ENCODE results near the gene CCDC88C.

Gene CCDC88C

GRCh38 chr14:91388551-91388975 is 29.1 kb downstream of the CCDC88C start:
- Histone ChIP-seq H4K8ac (ENCODE audit: low read length) (no peak overlapping the region), H3K27ac (ENCODE audit: low read length, poor library complexity, severe bottlenecking) (no peak overlapping the region), H2BK12ac (ENCODE audit: low read length in 2 of 2) (no peak overlapping the region), H3K23ac (ENCODE audit: low read length in 2 of 2) (no peak overlapping the region), H2BK5ac (ENCODE audit: low read depth, low read length, poor library complexity, severe bottlenecking) (no peak overlapping the region), H3K36me3 (ENCODE audit: control insufficient read depth in 1 of 2, insufficient read depth in 2 of 2, low read depth in 1 of 2, low read length in 2 of 2) (no peaks in the 10 kb centered on the region), H3K9me3 (ENCODE audit: control insufficient read depth, low read length) (peaks cover 6% of the 10 kb centered on the region), H3K18ac (ENCODE audit: low read depth in 1 of 2, low read length in 2 of 2) (no peak overlapping the region), H4K91ac (ENCODE audit: low read length) (no peak overlapping the region), H2BK120ac (ENCODE audit: low read depth, low read length) (no peak overlapping the region), H2AK5ac (ENCODE audit: low read length, severe bottlenecking) (no peak overlapping the region), H3K4me1 (ENCODE audit: control insufficient read depth, insufficient read depth, low read depth, low read length) (peaks cover 7% of the 10 kb centered on the region), H3K4me3 (ENCODE audit: insufficient read depth in 1 of 2, low read depth in 1 of 2, low read length in 2 of 2) (no peak overlapping the region), H3K14ac (ENCODE audit: low read length in 2 of 2) (no peak overlapping the region), H3K9ac (ENCODE audit: low read length) (no peak overlapping the region), H2BK15ac (ENCODE audit: low read depth, poor library complexity, severe bottlenecking) (no peak overlapping the region), H2AFZ (ENCODE audit: low read depth, low read length) (no peak overlapping the region), H3K27me3 (ENCODE audit: control insufficient read depth in 1 of 2, insufficient read depth in 1 of 2, low read length in 2 of 2) (peaks cover 10 to 82% of the 10 kb centered on the region in 2 experiments), H3K79me1 (replicated peaks; ENCODE audit: low read length, poor library complexity, severe bottlenecking) (no peaks in the 10 kb centered on the region), H3K4me2 (ENCODE audit: low read length, poor library complexity, severe bottlenecking) (no peak overlapping the region), H3K4ac (ENCODE audit: low read depth in 1 of 2, low read length in 2 of 2) (no peak overlapping the region)
- WGBS: 45% methylated on average over 13 of the region's 13 CpGs
- peak; percentile 85 for DNase-seq

DNA sequence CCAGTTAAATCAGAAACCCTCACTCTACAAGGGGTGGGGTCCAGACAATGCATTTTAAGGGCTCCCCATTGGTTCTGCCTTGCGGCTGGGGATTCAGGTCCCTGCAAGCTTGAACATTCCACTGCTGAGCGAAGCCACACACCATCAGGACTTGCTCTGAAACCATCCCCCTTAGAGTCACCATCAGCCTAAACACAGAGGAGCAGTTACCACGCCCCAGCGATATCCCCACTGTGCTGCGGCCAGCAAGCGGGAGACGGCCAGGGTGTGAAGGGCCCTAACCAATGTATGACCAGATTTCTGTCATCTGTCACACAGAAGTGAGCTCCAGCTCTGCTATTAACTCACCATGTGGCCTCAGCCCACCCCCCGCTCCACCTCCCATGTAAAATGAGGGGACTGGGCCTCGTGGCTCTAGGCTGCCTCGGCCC is 29.7 kb downstream of the CCDC88C start:
- H4K8ac ChIP-seq (ENCODE audit: low read length): no peak overlapping the region
- H2AK5ac ChIP-seq (ENCODE audit: low read length, severe bottlenecking): no peak overlapping the region
- H3K4me2 ChIP-seq (ENCODE audit: low read length, poor library complexity, severe bottlenecking): no peak overlapping the region
- H4K91ac ChIP-seq (ENCODE audit: low read length): no peak overlapping the region
- H3K9ac ChIP-seq (ENCODE audit: low read length): no peak overlapping the region
- no peak overlapping the region for H3K4ac ChIP-seq (ENCODE audit: low read depth in 1 of 2, low read length in 2 of 2)
- WGBS: 80% methylated on average over 10 of the region's 10 CpGs
- no peak overlapping the region for H2BK120ac ChIP-seq (ENCODE audit: low read depth, low read length)
- no peak overlapping the region for H3K4me3 ChIP-seq (ENCODE audit: insufficient read depth in 1 of 2, low read depth in 1 of 2, low read length in 2 of 2)
- no peak overlapping the region for H3K14ac ChIP-seq (ENCODE audit: low read length in 2 of 2)
- H2BK15ac ChIP-seq (ENCODE audit: low read depth, poor library complexity, severe bottlenecking): no peak overlapping the region
- no peak overlapping the region for H3K23ac ChIP-seq (ENCODE audit: low read length in 2 of 2)
- no peak overlapping the region for H3K27ac ChIP-seq (ENCODE audit: low read length, poor library complexity, severe bottlenecking)
- H3K79me1 ChIP-seq (replicated peaks; ENCODE audit: low read length, poor library complexity, severe bottlenecking): no peaks in the 10 kb centered on the region
- peaks cover 7% of the 10 kb centered on the region for H3K4me1 ChIP-seq (ENCODE audit: control insufficient read depth, insufficient read depth, low read depth, low read length)
- no peak overlapping the region for H3K18ac ChIP-seq (ENCODE audit: low read depth in 1 of 2, low read length in 2 of 2)
- H3K36me3 ChIP-seq (ENCODE audit: control insufficient read depth in 1 of 2, insufficient read depth in 2 of 2, low read depth in 1 of 2, low read length in 2 of 2): no peaks in the 10 kb centered on the region
- H2AFZ ChIP-seq (ENCODE audit: low read depth, low read length): no peak overlapping the region
- H3K9me3 ChIP-seq (ENCODE audit: control insufficient read depth, low read length): peaks cover 6% of the 10 kb centered on the region
- no peak for DNase-seq
- peak overlapping the region in 1 of 2 experiments; percentile 38 for H2BK12ac ChIP-seq (ENCODE audit: low read length in 2 of 2)
- H3K27me3 ChIP-seq (ENCODE audit: control insufficient read depth in 1 of 2, insufficient read depth in 1 of 2, low read length in 2 of 2): peaks cover 16 to 82% of the 10 kb centered on the region in 2 experiments
- no peak overlapping the region for H2BK5ac ChIP-seq (ENCODE audit: low read depth, low read length, poor library complexity, severe bottlenecking)

GRCh38 chr14:91387169-91387835 is 30.3 kb downstream of the CCDC88C start:
- H3K18ac ChIP-seq (ENCODE audit: low read depth in 1 of 2, low read length in 2 of 2): no peak overlapping the region
- peaks cover 7% of the 10 kb centered on the region for H3K4me1 ChIP-seq (ENCODE audit: control insufficient read depth, insufficient read depth, low read depth, low read length)
- no peak overlapping the region for H3K9ac ChIP-seq (ENCODE audit: low read length)
- H3K4ac ChIP-seq (ENCODE audit: low read depth in 1 of 2, low read length in 2 of 2): no peak overlapping the region
- H3K23ac ChIP-seq (ENCODE audit: low read length in 2 of 2): no peak overlapping the region
- no peak overlapping the region for H2AK5ac ChIP-seq (ENCODE audit: low read length, severe bottlenecking)
- H2BK5ac ChIP-seq (ENCODE audit: low read depth, low read length, poor library complexity, severe bottlenecking): no peak overlapping the region
- H4K91ac ChIP-seq (ENCODE audit: low read length): no peak overlapping the region
- no peak overlapping the region for H3K4me2 ChIP-seq (ENCODE audit: low read length, poor library complexity, severe bottlenecking)
- H3K27ac ChIP-seq (ENCODE audit: low read length, poor library complexity, severe bottlenecking): no peak overlapping the region
- no peak overlapping the region for H4K8ac ChIP-seq (ENCODE audit: low read length)
- no peaks in the 10 kb centered on the region for H3K36me3 ChIP-seq (ENCODE audit: control insufficient read depth in 1 of 2, insufficient read depth in 2 of 2, low read depth in 1 of 2, low read length in 2 of 2)
- H2AFZ ChIP-seq (ENCODE audit: low read depth, low read length): peak overlapping the region; percentile 29
- H3K4me3 ChIP-seq (ENCODE audit: insufficient read depth in 1 of 2, low read depth in 1 of 2, low read length in 2 of 2): no peak overlapping the region
- H3K14ac ChIP-seq (ENCODE audit: low read length in 2 of 2): no peak overlapping the region
- peak; percentile 66 for DNase-seq
- WGBS: 76% methylated on average over 19 of the region's 19 CpGs
- no peak overlapping the region for H2BK15ac ChIP-seq (ENCODE audit: low read depth, poor library complexity, severe bottlenecking)
- H3K27me3 ChIP-seq (ENCODE audit: control insufficient read depth in 1 of 2, insufficient read depth in 1 of 2, low read length in 2 of 2): peaks cover 14 to 82% of the 10 kb centered on the region in 2 experiments
- peaks cover 6% of the 10 kb centered on the region for H3K9me3 ChIP-seq (ENCODE audit: control insufficient read depth, low read length)
- H3K79me1 ChIP-seq (replicated peaks; ENCODE audit: low read length, poor library complexity, severe bottlenecking): no peaks in the 10 kb centered on the region
- H2BK120ac ChIP-seq (ENCODE audit: low read depth, low read length): no peak overlapping the region
- no peak overlapping the region for H2BK12ac ChIP-seq (ENCODE audit: low read length in 2 of 2)

DNA sequence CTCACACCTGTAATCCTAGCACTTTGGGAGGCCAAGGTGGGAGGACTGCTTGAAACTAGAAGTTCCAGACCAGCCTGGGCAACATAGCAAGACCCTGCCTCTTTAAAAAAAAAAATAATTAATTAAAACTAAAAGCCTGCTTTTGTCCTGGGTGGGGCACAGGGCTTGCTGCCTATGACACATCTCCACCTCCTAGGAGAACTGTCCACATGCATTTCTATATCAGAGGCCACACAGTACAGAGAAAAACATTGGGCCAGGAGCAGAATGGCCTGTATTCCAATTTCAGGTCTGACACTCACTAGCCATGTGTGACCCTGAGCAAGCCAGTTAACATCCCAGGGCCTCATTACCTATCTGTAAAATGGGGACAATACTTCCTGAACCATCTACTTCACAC is 31.9 kb downstream of the CCDC88C start:
- no peak overlapping the region for H2BK120ac ChIP-seq (ENCODE audit: low read depth, low read length)
- no peak overlapping the region for H3K9ac ChIP-seq (ENCODE audit: low read length)
- no peak overlapping the region for H3K4ac ChIP-seq (ENCODE audit: low read depth in 1 of 2, low read length in 2 of 2)
- H4K91ac ChIP-seq (ENCODE audit: low read length): no peak overlapping the region
- H3K4me1 ChIP-seq (ENCODE audit: control insufficient read depth, insufficient read depth, low read depth, low read length): peaks cover 7% of the 10 kb centered on the region
- no peak overlapping the region for H3K18ac ChIP-seq (ENCODE audit: low read depth in 1 of 2, low read length in 2 of 2)
- H3K36me3 ChIP-seq (ENCODE audit: control insufficient read depth in 1 of 2, insufficient read depth in 2 of 2, low read depth in 1 of 2, low read length in 2 of 2): no peaks in the 10 kb centered on the region
- no peak overlapping the region for H2BK15ac ChIP-seq (ENCODE audit: low read depth, poor library complexity, severe bottlenecking)
- no peaks in the 10 kb centered on the region for H3K79me1 ChIP-seq (replicated peaks; ENCODE audit: low read length, poor library complexity, severe bottlenecking)
- H2BK5ac ChIP-seq (ENCODE audit: low read depth, low read length, poor library complexity, severe bottlenecking): no peak overlapping the region
- H3K9me3 ChIP-seq (ENCODE audit: control insufficient read depth, low read length): no peaks in the 10 kb centered on the region
- H3K27me3 ChIP-seq (ENCODE audit: control insufficient read depth in 1 of 2, insufficient read depth in 1 of 2, low read length in 2 of 2): peaks cover 10 to 86% of the 10 kb centered on the region in 2 experiments
- H3K27ac ChIP-seq (ENCODE audit: low read length, poor library complexity, severe bottlenecking): no peak overlapping the region
- H2AFZ ChIP-seq (ENCODE audit: low read depth, low read length): no peak overlapping the region
- H3K4me2 ChIP-seq (ENCODE audit: low read length, poor library complexity, severe bottlenecking): no peak overlapping the region
- H2BK12ac ChIP-seq (ENCODE audit: low read length in 2 of 2): no peak overlapping the region
- no peak overlapping the region for H4K8ac ChIP-seq (ENCODE audit: low read length)
- H2AK5ac ChIP-seq (ENCODE audit: low read length, severe bottlenecking): no peak overlapping the region
- DNase-seq: no peak
- no peak overlapping the region for H3K23ac ChIP-seq (ENCODE audit: low read length in 2 of 2)
- H3K14ac ChIP-seq (ENCODE audit: low read length in 2 of 2): no peak overlapping the region
- H3K4me3 ChIP-seq (ENCODE audit: insufficient read depth in 1 of 2, low read depth in 1 of 2, low read length in 2 of 2): no peak overlapping the region

All from mesenchymal stem cell (in vitro differentiated cells and primary cell).